ENCODE measurements around the gene JUN. TPM values are rescaled to one million over a fixed set of nuclear protein-coding genes. Genes with fewer than 3 reads are reported as not detected.

The JUN gene
- total and polyA plus RNA-seq, 2 donors from 2014 or later, result 41.8 to 109 TPM

GRCh38 chr1:58816747-58817221, 32.9 kb upstream of the JUN start:
- DNase-seq (no peak), FAIRE-seq (no peak)
- Histone ChIP-seq H3K9me3 (ENCODE audit: control insufficient read depth in 2 of 3, insufficient read depth in 1 of 3, low read length in 3 of 3) (no peaks in the 10 kb centered on the region), H3K36me3 (ENCODE audit: control insufficient read depth in 2 of 3, insufficient read depth in 3 of 3, low read length in 3 of 3) (no peaks in the 10 kb centered on the region), H3K9ac (ENCODE audit: low read length in 3 of 3) (peak overlapping the region; percentile 26 to 83 (median 80)), H3K27ac (ENCODE audit: low read depth in 2 of 2, low read length in 2 of 2) (peak overlapping the region; percentile 73 to 87), H3K27me3 (ENCODE audit: control insufficient read depth, insufficient read depth, low read length) (no peaks in the 10 kb centered on the region), H3K4me3 (ENCODE audit: low read length in 3 of 3) (peak overlapping the region; percentile 57 to 86 (median 57)), H3K4me1 (ENCODE audit: control insufficient read depth in 2 of 3, insufficient read depth in 2 of 3, low read depth in 1 of 3, low read length in 3 of 3) (peaks cover 0 to 15% (median 5%) of the 10 kb centered on the region in 3 donors)
- intact Hi-C loops (cut with DNase I), result no loop called here
- TF ChIP-seq CTCF (IDR thresholded peaks at IDR 0.05; ENCODE audit: borderline replicate concordance, extremely low read depth, insufficient read depth), result no peak

- H3K9ac ChIP-seq (ENCODE audit: low read length in 3 of 3), result peak overlapping the region; percentile 26 to 83 (median 80)
- H3K36me3 ChIP-seq (ENCODE audit: control insufficient read depth in 2 of 3, insufficient read depth in 3 of 3, low read length in 3 of 3), result no peaks in the 10 kb centered on the region
- no peaks in the 10 kb centered on the region for H3K27me3 ChIP-seq (ENCODE audit: control insufficient read depth, insufficient read depth, low read length)
- intact Hi-C loops (cut with DNase I), result no loop called here
- peak; percentile 87 to 97 (median 91) for DNase-seq
- H3K4me3 ChIP-seq (ENCODE audit: low read length in 3 of 3), result peak overlapping the region; percentile 68 to 86 (median 76)
- no peak for TF ChIP-seq CTCF (IDR thresholded peaks at IDR 0.05; ENCODE audit: borderline replicate concordance, extremely low read depth, insufficient read depth)
- H3K27ac ChIP-seq (ENCODE audit: low read depth in 2 of 2, low read length in 2 of 2), result peak overlapping the region; percentile 73 to 87
- peaks cover 0 to 15% (median 5%) of the 10 kb centered on the region in 3 donors for H3K4me1 ChIP-seq (ENCODE audit: control insufficient read depth in 2 of 3, insufficient read depth in 2 of 3, low read depth in 1 of 3, low read length in 3 of 3)
- no peaks in the 10 kb centered on the region for H3K9me3 ChIP-seq (ENCODE audit: control insufficient read depth in 2 of 3, insufficient read depth in 1 of 3, low read length in 3 of 3)
- FAIRE-seq, result no peak
These were observed 32.4 kb upstream of the JUN start for GRCh38 chr1:58816072-58816746.

- FAIRE-seq, result no peak
- intact Hi-C loops (cut with DNase I), result no loop called here
- peak in 4 of 5 donors; percentile 51 to 81 (median 71) for DNase-seq
- peaks cover 0 to 15% (median 5%) of the 10 kb centered on the region in 3 donors for H3K4me1 ChIP-seq (ENCODE audit: control insufficient read depth in 2 of 3, insufficient read depth in 2 of 3, low read depth in 1 of 3, low read length in 3 of 3)
- H3K27me3 ChIP-seq (ENCODE audit: control insufficient read depth, insufficient read depth, low read length), result no peaks in the 10 kb centered on the region
- H3K9me3 ChIP-seq (ENCODE audit: control insufficient read depth in 2 of 3, insufficient read depth in 1 of 3, low read length in 3 of 3), result no peaks in the 10 kb centered on the region
- H3K9ac ChIP-seq (ENCODE audit: low read length in 3 of 3), result peak overlapping the region; percentile 0 to 74 (median 23)
- peak overlapping the region; percentile 68 to 86 (median 76) for H3K4me3 ChIP-seq (ENCODE audit: low read length in 3 of 3)
- no peaks in the 10 kb centered on the region for H3K36me3 ChIP-seq (ENCODE audit: control insufficient read depth in 2 of 3, insufficient read depth in 3 of 3, low read length in 3 of 3)
- TF ChIP-seq CTCF (IDR thresholded peaks at IDR 0.05; ENCODE audit: borderline replicate concordance, extremely low read depth, insufficient read depth), result no peak
- H3K27ac ChIP-seq (ENCODE audit: low read depth in 2 of 2, low read length in 2 of 2), result peak overlapping the region; percentile 73 to 87
These were observed 31.8 kb upstream of the JUN start for GRCh38 chr1:58815686-58816071.

Measured in kidney (tissue), 14 donors.